ENCODE results near the gene CBX6. TPM values are rescaled to one million over a fixed set of nuclear protein-coding genes. Genes with fewer than 3 reads are reported as not detected.

CBX6 gene
- total and polyA plus RNA-seq, 10 of the 15 experiments (the other 5 are each of a cell fraction or from before 2014, with no cell fraction given), result 3.6 to 142 (median 37.4) TPM

DNA sequence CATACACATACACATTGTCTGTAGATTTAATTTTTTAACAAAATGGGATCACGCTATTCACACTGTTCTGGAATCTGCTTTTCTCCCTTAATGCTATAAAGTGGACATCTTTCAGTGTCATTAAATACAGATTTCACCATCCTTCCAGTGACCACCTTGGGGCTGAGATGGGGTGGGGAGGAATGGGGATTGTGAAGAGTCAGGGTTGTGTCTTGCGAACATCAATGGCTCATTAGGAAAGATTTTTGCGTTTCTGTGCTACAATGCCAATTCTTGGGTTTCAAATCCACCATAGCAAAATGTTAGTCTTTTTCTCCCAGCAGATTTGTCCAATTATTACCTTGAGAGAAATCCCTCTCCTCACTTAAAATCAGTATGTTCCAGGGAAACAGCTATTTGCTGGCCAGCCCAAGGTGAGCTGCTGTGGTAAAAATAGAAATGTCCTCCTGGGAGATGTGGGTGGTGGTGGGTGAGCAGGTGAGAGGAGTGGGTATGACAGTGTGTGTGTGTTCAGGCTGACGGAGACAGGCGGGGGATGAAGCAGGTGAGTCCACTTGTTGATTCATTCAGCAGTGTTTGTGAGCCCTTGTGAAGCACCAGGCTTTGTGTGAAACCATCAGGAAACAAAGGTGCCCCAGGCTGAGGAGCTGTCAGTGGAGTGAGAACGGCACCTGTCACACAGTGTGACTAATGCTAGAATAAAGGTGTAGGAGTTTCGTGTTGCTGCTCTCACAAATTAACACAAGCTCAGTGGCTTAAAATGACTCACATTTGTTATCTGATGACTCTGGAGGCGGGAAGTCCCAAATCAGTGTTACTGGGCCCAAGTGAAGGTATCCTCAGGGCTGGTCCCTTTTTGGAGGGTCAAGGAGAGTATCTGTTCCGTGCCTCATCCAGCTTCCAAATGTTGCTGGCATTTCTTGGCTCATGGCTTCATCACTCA, 1.7 kb upstream of the CBX6 start (continued):
- TF ChIP-seq, protein P1, sequence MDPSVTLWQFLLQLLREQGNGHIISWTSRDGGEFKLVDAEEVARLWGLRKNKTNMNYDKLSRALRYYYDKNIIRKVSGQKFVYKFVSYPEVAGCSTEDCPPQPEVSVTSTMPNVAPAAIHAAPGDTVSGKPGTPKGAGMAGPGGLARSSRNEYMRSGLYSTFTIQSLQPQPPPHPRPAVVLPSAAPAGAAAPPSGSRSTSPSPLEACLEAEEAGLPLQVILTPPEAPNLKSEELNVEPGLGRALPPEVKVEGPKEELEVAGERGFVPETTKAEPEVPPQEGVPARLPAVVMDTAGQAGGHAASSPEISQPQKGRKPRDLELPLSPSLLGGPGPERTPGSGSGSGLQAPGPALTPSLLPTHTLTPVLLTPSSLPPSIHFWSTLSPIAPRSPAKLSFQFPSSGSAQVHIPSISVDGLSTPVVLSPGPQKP (IDR thresholded peaks at IDR 0.05; ENCODE audit: low read depth, low read length), result no peak
- TF ChIP-seq, protein P2, sequence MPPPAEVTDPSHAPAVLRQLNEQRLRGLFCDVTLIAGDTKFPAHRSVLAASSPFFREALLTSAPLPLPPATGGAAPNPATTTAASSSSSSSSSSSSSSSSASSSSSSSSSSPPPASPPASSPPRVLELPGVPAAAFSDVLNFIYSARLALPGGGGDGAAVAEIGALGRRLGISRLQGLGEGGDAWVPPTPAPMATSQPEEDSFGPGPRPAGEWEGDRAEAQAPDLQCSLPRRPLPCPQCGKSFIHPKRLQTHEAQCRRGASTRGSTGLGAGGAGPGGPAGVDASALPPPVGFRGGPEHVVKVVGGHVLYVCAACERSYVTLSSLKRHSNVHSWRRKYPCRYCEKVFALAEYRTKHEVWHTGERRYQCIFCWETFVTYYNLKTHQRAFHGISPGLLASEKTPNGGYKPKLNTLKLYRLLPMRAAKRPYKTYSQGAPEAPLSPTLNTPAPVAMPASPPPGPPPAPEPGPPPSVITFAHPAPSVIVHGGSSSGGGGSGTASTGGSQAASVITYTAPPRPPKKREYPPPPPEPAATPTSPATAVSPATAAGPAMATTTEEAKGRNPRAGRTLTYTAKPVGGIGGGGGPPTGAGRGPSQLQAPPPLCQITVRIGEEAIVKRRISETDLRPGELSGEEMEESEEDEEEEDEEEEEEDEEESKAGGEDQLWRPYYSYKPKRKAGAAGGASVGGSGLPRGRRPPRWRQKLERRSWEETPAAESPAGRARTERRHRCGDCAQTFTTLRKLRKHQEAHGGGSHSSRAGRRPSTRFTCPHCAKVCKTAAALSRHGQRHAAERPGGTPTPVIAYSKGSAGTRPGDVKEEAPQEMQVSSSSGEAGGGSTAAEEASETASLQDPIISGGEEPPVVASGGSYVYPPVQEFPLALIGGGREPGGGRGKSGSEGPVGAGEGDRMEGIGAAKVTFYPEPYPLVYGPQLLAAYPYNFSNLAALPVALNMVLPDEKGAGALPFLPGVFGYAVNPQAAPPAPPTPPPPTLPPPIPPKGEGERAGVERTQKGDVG (CRISPR knock-in tag; IDR thresholded peaks at IDR 0.05), result no peak
- TF ChIP-seq WRNIP1 (IDR thresholded peaks at IDR 0.05; ENCODE audit: borderline replicate concordance, low read depth, low read length) (no peak), NR2C2 (IDR thresholded peaks at IDR 0.05; ENCODE audit: borderline replicate concordance, control insufficient read depth, insufficient read length, low read depth) (no peak), SMAD1 (IDR thresholded peaks at IDR 0.05; ENCODE audit: low read depth, partially characterized antibody) (peak; percentile 46), CBFB (IDR thresholded peaks at IDR 0.05; ENCODE audit: low read depth) (0 out of 2 replicates have a peak, but pooled peaks have one; percentile 46), USF2 (IDR thresholded peaks at IDR 0.05; ENCODE audit: borderline replicate concordance, low read depth, low read length) (no peak), NBN (IDR thresholded peaks at IDR 0.05) (peak; percentile 84; the same call in 1 of the 2 replicates), CHD2 (IDR thresholded peaks at IDR 0.05; ENCODE audit: borderline replicate concordance, low read depth, low read length) (no peak)
- TF ChIP-seq, protein P3, sequence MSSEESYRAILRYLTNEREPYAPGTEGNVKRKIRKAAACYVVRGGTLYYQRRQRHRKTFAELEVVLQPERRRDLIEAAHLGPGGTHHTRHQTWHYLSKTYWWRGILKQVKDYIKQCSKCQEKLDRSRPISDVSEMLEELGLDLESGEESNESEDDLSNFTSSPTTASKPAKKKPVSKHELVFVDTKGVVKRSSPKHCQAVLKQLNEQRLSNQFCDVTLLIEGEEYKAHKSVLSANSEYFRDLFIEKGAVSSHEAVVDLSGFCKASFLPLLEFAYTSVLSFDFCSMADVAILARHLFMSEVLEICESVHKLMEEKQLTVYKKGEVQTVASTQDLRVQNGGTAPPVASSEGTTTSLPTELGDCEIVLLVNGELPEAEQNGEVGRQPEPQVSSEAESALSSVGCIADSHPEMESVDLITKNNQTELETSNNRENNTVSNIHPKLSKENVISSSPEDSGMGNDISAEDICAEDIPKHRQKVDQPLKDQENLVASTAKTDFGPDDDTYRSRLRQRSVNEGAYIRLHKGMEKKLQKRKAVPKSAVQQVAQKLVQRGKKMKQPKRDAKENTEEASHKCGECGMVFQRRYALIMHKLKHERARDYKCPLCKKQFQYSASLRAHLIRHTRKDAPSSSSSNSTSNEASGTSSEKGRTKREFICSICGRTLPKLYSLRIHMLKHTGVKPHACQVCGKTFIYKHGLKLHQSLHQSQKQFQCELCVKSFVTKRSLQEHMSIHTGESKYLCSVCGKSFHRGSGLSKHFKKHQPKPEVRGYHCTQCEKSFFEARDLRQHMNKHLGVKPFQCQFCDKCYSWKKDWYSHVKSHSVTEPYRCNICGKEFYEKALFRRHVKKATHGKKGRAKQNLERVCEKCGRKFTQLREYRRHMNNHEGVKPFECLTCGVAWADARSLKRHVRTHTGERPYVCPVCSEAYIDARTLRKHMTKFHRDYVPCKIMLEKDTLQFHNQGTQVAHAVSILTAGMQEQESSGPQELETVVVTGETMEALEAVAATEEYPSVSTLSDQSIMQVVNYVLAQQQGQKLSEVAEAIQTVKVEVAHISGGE (CRISPR knock-in tag; IDR thresholded peaks at IDR 0.05), result no peak
